GM18858 (cell line): Measurements from ENCODE around the gene HHAT.
"Not testable (repeated sequence)": the region's sequence is repeated elsewhere in the genome, so short reads cannot be mapped to it uniquely, and the experiment has no call there.

Source experiments
- ATAC-seq: cut with Tn5 transposase; IDR thresholded peaks from one replicate; pipeline ENCODE4 v1.9.1; 2021; ENCODE audit not compliant: unreplicated experiment

HHAT gene

DNA sequence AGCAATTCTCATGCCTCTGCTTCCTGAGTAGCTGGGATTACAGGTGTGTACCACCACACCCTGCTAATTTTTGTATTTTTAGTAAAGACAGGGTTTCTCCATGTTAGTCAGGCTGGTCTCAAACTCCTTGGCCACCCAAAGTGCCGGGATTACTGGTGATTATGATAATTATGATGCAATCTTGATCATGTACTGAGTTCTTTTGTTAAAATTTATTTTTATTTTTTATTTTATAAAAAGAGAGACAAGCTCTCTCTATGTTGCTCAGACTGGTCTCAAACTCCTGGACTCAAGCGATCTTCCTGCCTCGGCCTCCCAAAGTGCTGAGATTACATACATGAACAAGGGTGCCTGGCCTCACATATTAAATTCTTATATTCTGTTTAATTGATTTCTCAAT lies 25.6 kb downstream of the HHAT start:
- ATAC-seq = not testable (repeated sequence)

DNA sequence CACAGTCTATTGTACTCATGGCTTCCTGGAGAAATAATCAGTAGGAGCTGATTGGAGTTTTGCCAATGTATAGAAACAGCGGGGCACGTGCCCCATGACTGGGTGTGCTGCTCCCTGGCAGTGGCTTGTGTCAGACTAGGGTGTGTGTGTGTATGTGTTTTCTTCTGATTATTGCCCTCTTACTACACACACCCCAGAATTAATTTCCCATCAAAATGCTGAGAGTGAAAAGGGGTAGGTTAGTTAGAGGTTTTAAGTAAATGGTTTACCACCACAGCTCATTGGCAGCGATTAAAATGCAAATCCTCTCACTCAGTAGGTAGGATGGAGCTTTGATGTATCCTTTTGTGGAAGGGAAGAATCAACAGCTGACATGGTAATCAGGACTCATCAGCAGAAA lies 29.9 kb downstream of the HHAT start:
- no peak for ATAC-seq

DNA sequence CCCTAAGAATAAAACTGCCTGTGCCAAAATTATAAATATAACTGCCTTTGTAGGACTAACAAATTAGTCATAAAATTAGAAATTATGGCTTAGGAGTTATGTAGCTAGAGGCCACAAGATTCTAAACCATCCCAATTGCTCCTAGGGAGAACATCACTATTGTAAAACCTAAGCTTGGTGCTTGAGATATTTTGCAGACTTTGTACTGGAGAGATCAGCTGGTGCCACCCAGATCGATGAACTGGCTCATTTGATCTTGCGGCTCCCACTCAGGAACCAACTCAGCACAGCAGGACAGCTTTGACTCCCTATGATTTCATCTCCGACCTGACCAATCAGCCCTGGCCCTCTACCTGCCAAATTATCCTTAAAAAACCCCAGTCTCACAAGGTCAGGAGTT lies 30.6 kb downstream of the HHAT start:
- ATAC-seq = no peak

DNA sequence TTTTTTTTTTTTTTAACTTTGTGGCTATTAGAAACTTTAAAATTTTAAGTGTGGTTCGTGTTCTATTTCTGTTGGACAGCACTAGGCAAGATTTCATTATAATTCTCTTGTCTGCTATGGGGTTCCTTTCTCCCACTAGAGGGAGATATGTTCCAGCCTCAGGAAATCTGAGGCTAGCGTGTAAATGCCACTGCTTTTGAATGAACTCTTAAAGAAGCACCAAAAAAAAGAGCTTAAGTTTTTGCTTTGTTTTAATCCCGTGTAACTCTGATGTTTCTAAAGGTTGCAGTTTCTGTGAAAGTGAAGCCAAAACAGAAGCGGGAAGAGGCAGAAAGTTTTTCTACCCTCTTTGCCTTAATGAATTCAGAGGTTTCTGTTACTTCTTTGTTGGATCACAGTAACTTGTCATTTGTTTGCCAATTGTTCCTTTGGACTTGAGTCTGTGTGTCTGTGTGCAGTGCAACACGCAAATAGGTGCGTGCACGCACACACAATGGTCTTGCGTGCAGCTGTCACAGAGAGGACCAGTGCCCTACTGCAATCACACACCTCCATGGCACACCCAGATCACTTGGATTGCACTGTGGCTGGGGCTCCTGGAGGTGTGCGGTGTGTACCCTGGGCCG lies 32.3 kb downstream of the HHAT start:
- peak; percentile 69 for ATAC-seq

DNA sequence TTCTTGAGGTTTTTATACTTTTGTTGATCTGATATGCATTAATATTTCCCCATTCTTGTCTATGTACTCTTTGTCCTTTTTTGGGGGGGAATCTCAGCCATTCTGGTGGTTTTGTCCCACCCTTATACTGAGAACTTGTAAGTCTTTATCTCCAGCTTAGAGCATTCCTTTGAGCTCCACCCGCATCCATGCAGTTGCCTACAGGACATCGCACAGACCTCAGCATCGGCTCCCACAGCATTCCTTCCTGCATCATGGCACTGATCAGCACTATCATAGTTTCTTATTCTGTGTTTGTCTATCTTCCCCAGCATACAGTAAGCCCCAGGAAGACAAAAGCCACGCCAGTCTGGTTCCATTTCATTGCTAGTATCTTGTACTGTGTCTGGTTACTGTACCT lies 33.0 kb downstream of the HHAT start:
- ATAC-seq = no peak

DNA sequence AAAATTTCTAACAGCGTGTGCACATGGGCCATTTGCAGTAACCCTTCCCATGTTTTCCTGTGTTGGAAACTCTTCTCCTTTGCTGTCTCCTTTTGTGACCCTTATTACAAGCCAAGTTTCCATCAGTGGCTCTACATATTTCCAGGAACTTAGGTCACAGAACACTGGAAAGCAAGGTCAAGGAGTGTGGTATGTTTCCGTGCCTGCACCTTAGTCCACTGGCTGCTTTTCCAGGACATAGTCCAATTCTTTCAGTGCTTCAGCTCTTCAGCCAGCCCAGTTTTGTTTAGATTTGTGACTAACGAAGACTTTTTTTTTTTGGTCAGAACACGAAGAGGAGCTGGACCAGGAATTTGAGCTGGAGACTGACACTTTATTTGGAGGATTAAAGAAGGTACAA lies 33.8 kb downstream of the HHAT start:
- ATAC-seq = no peak

DNA sequence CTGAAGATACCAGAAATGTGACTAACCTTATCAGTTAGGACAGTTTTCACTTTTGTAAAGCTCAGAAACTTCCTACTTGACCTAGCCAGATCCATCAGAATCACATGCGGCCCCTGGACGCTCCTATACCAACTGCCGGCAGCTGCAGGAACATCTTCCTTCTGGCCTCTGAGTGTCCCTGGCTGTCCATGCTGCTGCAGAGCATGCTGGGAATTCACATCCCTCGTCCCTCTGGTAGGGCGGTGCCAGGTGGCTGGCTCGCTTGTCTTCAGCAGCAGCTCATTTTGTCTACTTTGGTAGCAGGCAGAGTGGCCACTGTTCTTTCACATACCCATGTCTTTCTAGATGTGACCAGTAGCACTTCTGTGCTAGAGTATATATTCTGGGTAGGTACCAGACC lies 34.4 kb downstream of the HHAT start:
- no peak for ATAC-seq

DNA sequence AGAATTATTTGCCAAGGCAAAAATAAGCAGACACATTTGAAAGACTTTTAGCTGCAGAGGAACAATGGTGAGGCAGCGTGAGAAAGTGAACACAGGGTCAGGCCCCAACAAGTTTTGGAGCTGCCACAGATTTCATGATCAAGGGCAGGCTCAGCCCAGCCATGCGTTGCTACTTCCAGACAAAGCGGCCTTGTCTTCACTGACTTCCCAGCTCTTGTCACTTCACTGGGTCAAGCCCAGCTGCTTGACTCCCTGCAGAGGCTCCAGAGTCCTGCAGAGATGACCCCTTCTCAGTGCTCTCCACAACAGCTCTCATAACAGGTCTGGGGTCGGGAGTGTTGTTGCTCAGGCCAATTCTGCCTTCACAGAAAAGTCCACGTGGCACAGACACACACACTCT lies 35.8 kb downstream of the HHAT start:
- ATAC-seq = no peak

DNA sequence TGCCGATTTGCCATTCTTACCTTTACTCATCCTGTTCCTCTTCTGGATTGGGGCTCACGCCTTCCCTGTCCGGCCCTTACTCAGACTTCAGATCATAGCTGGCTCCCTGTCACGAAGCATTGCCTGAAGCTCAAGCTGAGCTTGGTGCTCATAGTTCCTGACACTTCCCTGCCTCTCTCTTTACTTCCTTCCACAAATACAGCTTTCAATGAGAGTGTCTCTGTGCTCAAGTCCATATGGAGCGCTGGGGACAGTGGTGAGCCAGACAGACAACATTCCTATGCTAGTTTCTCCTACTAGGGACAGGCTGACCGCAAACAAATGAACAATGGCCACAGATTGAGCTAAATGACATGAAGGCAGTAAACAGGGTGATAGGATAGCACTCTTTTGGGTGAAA lies 38.1 kb downstream of the HHAT start:
- no peak for ATAC-seq

DNA sequence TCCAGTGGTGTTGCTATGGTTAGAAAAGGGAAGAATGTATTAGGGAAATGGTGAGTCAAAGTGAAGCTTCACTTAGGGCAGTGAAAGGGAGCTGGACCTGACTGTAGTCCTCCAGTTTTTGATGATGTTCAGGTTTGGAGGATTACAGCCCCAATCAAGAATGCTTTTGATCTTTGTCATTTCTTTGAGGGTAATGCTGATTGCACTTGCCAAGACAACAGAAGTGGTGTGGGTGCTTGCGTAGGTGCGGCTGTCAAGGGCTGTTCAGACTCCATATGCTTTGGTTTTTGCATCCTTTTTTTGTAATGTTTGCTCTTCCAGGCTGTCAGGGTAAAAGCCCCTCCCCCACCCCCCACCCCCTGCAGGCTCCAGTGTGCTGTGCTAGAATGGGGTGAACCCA lies 38.9 kb downstream of the HHAT start:
- ATAC-seq = no peak

DNA sequence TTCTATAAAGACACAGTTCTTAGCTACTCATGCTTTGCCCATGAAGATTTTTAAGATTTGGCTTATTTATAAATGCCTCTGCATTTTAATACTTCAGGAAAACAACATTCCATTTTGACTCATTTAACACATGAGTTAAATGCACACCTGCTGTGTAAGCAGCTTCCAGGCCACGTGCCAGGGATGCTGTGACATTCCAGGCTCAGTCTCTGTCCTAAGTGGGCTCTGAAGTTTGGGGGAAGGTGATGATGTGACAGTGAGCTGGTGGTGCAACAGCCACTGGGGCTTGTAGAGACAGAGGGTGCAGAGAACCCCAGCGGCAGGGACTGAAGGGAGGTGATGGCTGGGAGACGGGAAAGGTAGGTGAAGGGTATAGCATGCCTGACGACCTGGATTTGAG lies 40.7 kb downstream of the HHAT start:
- ATAC-seq = no peak

DNA sequence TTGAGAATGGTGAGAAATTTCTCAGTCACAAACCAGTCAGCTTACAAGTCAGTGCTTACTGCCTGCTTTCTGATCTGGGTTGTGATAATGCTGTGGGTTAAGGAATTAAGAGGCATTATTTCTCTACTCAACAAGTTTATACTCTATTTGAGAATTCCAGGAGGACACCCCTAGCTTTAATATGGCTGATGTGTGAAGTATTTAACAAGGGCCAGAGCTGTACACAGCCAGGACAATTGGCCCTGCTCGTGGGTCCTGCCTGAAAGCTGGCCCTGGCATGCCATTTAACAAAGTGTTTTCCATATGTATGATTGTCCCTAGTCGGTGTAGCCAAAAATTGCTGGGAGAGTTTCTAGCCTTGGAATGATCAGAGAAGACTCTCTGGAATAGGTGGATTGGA lies 43.2 kb downstream of the HHAT start:
- no peak for ATAC-seq

DNA sequence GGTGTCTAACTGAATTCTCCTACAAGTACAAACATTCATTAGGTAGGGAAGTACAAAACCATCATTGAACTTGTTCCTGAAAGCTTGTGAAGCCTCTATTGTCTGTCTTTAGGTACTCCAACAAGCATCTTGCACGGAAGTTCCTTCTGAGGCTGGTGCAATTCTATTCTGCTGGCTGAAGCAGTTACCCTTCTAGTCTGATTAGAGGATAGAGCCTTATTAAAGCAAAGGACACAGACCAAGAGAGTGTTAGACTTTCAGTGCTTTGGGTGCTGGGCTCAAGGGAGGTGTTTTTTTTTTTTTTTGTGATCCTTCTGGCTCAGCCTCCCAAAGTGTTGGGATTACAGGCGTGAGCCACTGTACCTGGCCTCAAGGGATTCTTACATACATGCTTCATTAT lies 43.8 kb downstream of the HHAT start:
- no peak for ATAC-seq

DNA sequence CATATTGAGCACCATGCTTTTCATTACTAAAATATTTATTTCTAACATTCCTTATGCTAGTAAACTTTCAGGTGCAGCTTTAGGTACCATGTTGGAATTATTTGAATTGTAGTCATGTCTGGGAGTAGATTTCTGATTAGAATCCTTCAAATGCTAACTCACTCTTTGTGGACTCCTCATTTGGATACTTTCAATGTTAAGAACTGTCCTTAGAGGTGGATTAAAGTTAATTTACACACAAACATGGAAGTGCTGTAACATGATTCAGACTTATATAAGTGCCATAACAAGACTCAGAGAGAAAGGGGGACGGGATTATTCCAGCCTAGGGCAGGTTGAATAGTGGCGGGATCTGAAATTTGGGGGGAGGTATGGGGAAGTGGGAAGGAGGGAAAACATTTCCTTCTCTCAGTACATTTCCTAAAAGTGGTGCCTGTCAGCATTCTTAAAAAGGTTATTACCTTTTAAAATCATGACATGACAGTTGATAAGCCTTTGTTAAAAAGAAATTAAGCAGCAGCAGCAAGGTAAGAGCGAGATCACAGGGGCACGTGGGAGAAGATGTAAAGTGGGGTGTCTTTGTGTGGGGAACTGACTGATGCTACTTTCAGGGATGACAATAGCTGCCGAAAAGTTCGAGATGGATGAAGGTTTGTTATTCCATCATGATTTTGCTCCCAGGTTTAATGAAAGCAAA lies 44.4 kb downstream of the HHAT start:
- no peak for ATAC-seq

DNA sequence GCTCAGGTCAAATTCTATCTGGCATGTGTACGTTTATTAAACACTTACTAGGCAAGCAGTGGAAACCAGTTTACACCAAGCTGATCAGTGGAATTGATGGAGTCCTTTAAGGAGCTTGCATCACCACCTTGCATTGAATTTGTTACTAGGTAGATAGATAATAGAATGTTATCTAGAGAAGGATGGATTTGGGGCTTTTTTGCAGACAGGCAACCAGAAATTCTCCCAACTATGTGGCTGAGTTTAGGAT lies 44.9 kb downstream of the HHAT start:
- no peak for ATAC-seq

DNA sequence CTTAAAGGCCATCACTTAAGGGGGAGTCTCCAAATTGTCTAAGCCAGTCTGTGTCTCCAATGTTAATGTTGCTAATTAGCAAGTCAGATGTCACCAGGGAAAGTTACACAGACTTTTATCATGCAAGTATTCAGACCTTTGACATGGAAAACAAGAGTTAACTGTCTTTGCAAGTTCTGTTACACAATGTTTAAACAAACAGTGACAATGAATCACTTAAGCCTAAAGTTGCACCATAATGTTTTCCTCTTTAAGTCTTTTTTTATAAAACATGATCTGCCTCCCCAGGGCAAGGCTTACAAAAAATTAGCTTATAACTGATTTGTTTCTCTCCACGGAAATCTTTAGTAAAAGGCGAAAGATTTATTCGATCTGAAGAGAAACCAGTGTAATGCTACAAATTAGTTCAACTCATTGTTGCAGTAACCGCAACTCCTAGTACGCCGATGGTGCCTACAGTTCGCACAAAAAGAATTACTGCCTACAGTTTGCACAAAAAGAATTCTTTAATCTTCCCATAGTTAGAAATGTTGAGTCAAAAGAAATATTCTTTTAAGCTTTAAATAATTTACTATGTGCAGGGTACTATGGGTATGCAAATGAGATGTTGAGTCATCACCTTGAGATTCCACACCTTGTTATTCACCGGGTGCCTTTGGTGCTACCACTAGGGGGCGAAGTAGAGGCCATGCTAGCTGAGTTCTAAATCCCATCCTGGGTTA lies 45.3 kb downstream of the HHAT start:
- ATAC-seq = peak; percentile 64

DNA sequence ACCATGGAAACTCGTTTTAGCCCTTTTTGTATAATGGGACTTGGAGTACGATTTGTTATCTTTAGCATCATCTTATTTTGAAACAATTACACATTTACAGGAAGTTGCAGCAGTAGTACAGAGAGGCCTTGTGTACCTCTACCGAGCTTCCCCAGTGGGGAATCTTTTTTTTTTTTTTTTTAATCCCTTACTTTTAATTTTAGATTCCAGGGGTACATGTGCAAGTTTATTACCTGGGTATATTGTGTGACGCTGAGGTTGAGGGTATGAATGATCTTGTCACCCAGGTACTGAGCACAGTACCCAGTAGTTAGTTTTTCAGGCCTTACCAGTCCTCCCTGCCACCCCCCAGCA lies 45.9 kb downstream of the HHAT start:
- ATAC-seq = no peak

DNA sequence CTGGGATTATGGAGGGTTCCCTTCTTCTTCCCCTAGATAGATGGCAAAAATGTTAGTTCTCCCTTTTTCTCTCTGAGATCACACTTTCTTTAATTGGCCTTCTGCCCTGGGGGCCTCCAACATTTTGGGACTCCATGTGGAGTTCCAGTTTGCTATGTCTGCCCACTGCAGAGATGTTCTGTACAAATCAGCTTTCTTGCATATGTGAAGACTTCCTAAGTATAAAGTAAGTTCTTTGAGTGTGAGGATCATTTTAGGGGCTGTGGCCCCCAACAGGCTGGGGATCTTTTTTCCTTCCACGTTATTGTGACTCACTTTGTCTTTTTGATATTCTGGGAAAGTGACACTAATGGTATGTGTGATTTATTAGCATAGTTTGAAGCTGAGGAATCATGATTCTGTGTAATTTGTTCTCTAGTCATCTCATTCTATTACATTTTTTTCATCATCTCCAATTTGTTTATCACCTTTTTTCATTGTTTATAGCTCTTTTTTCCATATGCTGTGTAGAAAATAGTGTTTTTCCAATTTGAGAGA lies 48.2 kb downstream of the HHAT start:
- ATAC-seq = no peak

DNA sequence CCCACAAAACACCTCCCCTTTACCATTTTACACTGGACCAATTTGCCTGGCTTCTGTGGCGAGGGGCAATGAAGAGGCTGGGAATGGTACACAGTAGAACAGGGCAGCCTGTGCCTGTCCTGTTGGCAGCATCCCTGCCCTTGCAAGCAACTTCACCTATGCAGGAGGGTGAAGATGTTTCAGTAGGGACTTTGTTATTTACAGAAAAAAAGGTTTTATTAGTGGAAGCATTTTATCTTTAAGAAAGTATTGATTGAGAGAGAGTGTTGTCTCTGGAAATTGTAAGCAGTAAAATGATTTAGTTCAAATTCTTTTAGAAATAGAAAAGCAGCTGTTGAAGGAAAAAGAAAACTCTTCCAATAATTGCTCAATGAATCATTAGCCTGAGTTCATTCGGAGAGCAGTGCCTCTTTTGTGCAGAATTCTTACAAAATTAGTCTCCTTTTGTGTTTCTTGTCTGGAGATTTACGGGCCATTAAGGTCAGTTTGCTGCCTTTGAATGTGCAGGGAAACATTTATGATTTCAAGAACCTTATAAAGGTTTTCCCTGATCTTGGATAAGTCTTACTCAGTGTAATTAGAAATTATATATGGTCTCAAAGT lies 49.1 kb downstream of the HHAT start:
- ATAC-seq = no peak

DNA sequence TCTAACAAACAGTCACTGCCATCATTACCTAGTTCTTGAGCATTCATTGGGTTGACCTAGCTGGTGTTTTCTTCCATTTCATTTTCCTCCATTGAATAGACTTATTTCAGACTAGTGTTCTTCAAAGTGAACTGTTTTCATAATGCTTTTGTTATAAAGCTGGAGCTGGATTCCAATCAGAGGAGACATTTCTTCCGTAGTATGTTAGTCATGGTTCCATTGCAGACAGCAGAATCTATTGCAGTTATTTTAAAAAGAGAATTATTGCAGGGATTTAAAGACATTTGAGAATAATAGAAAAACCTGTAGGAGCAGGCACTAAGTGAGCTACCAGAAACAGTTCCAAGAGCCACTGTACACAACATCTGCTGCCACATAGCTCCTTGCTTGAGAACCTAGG lies 50.0 kb downstream of the HHAT start:
- no peak for ATAC-seq

DNA sequence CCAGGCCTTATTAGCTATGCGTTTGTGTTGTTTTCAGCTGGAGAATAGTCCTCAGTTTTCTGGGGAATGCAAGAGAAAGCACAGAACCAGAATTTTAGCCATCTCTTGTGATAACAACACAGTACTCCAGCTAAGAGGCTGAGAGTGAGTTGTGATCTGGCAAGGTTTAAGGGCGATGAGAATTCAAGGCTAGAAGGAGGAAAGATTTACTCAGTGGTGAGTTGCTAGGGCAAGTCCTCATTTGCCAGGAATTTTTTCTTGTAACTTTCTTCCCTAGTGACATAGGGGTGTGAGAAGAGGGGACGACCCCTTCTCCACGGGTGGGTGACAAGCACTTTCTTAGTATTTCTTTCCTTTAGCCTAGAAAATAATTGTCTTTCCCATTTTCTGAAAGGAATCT lies 53.2 kb downstream of the HHAT start:
- no peak for ATAC-seq

DNA sequence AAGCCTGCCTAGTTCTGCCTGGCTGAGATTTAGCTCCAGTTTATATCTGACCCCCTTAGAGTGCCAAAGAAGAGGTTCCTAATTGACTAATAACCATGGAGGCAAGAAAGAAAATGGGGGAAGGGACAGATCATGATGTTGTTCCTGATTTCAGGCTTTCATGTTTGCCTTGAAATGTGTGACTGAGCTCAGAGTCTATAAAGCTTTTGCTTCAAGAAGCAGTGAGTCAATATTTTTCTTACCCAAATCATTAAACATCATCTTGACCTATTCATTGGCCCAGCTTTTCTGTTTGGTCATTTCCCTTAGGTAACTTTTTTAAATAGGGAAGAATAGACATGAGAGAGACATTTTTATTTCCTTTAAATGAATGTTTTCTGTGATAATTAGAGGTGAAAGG lies 55.9 kb downstream of the HHAT start:
- ATAC-seq = no peak
